ENCODE data around the gene NIN.

Gene NIN

DNA sequence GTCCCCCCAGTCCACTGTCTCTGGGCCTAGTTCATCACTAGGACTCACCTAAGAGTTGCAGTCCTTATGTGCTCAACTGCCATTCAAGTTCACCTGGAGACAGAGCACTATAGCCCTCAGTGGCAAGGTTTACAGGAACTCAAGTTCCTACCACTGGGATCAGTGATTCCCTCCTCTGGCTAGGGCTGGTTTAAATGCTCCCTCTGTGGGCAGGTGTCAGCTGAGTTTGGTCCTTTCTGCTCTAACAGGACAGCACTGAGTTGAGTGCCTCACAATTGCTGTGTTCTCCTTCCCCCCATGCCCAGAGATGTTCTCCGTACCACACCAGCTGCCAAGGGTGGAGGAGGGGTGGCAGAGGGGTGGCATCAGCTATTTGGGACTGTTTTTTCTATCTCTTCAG is 142.1 kb downstream of the NIN start:
- TF ChIP-seq GATA1 (IDR thresholded peaks at IDR 0.05; ENCODE audit: low read depth, low read length) (no peak), POLR2A (IDR thresholded peaks at IDR 0.05; ENCODE audit: low read length) (no peak)
- DNase-seq = peak in 1 of 2 experiments; percentile 10

DNA sequence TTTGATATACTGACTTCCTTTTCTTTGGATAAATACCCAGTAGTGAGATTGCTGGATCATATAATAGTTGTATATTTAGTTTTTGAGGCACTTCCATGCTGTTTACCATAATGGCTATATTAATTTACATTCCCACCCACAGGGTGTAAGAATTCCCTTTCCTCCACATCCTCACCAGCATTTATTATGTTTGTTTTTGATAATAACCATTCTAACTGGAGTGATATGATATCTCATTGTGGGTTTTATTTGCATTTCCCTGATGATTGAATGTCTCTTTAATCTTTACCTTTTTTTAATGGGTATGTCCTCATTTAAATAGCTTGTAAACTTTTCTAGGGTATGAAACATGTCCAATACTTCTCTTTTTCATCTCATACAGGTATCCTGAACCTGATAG is 151.3 kb downstream of the NIN start:
- DNase-seq = no peak
- no peak for TF ChIP-seq GATA1 (IDR thresholded peaks at IDR 0.05; ENCODE audit: low read depth, low read length)
- no peak for TF ChIP-seq POLR2A (IDR thresholded peaks at IDR 0.05; ENCODE audit: low read length)

DNA sequence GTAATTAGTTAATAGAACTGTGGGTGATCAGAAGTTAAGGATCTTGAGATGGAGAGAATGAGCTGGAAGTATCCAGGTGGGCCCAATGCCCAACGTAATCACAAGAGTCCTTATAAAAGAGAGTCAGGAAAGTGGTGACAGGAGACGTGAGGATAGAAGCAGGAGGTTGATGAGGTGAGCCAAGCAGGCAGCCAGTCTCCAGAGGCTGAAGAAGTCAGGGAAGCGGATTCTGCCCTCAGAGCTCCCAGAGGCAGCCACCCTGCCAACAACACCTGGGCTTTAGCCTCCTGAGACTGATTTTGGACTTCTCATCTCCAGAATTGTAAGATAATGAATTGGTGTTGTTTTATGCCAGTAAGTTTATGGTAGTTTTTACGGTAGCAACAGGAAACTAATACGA is 152.8 kb downstream of the NIN start:
- no peak for TF ChIP-seq POLR2A (IDR thresholded peaks at IDR 0.05; ENCODE audit: low read length)
- no peak for TF ChIP-seq GATA1 (IDR thresholded peaks at IDR 0.05; ENCODE audit: low read depth, low read length)
- DNase-seq = no peak

DNA sequence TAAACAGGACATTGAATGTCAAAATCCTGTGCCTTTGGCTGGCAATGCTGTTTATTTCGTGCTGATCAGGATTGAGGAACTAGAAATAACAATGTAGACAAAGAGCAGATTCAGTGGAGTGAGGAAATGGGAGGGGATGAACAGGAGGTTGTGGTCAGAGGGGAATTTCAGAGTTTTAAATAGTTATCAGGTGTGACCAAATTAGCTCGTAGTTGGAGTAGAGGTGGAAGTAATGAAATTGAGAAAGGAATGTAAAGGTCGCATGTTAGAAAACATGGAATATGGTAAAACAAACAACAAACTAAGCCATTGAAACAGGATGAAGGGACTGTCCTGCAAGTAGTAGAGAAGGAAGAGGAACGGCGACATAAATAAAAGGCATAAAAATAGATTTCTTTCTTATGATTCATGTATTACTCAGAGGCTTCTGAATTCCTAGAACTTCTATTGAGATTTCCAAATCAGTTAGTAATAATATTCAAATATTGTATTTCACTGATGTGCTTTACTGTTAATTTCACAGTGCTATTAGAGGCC is 153.4 kb downstream of the NIN start:
- TF ChIP-seq GATA1 (IDR thresholded peaks at IDR 0.05; ENCODE audit: low read depth, low read length) (no peak), POLR2A (IDR thresholded peaks at IDR 0.05; ENCODE audit: low read length) (no peak)
- DNase-seq = no peak

DNA sequence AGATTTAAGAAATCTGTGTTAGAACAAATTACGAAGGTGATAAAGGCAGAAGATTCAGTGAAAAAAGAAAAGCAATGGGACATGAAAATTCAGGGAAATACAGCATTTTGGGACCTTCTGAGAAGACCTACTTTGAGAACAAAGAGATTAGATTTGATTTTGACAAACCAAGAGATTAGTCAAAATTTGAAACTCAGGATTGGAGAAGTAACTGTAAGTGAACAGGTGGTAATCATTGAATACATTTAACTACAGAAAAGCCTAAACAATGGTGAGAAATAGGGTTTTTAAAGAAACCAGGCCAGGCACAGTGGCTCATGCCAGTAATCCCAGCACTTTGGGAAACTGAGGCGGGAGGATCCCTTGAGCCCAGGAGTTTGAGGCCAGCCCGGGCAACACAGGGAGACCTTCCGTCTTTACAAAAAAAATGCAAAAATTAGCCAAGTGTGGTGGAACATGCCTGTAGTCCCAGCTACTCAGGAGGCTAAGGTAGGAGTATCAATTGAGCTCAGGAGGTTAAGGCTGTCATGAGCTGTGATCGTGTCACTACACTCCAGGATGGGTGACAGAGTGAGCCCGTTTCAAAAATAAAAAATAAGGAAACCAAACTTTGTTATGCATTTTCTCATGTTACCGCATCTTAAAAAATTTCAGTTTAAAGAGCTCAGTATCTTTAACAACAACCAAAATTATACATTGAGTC is 154.0 kb downstream of the NIN start:
- TF ChIP-seq GATA1 (IDR thresholded peaks at IDR 0.05; ENCODE audit: low read depth, low read length) = no peak
- TF ChIP-seq POLR2A (IDR thresholded peaks at IDR 0.05; ENCODE audit: low read length) = no peak
- DNase-seq = no peak

DNA sequence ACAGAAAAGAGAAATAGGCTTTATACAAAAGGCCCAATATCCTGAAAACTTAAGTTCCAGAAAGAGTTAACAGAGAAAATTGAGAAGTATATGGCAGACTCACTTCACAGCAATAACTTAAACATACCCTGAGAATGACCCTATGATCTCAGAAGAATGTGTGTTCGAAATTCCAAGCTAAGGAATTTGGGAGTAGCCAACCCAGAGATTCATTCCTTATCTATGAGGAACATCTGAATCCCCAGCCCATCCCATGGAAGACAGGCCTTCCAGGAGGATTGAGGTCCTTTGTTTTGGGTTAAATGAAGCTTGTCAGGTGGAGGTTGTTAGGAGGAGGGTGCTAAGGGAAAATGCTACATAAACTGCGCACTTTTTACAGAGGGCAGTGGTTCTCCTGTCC is 155.4 kb downstream of the NIN start:
- DNase-seq = no peak

DNA sequence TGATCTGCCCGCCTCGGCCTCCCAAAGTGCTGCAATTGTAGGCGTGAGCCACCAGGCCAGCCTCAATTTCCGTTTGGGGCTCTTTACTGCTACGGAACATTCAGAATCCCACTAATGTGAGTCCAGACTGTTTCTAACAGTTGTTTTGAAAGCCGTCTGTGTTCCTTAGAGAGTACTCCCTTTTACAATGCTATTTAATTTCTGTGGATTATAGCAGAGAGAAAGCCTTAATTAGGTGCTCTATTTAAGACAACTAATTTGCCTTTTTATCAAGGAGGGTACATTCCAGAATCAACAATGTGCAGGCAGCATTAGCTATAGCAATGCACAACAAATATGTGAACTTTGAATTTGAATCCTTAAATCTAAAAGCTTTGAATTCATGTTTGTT is 160.1 kb downstream of the NIN start:
- DNase-seq = no peak
- TF ChIP-seq GATA1 (IDR thresholded peaks at IDR 0.05; ENCODE audit: low read depth, low read length) = no peak

More for the DNA sequence above, 155.4 kb downstream of the NIN start:
- TF ChIP-seq GATA1 (IDR thresholded peaks at IDR 0.05; ENCODE audit: low read depth, low read length) (no peak), POLR2A (IDR thresholded peaks at IDR 0.05; ENCODE audit: low read length) (no peak)

DNA sequence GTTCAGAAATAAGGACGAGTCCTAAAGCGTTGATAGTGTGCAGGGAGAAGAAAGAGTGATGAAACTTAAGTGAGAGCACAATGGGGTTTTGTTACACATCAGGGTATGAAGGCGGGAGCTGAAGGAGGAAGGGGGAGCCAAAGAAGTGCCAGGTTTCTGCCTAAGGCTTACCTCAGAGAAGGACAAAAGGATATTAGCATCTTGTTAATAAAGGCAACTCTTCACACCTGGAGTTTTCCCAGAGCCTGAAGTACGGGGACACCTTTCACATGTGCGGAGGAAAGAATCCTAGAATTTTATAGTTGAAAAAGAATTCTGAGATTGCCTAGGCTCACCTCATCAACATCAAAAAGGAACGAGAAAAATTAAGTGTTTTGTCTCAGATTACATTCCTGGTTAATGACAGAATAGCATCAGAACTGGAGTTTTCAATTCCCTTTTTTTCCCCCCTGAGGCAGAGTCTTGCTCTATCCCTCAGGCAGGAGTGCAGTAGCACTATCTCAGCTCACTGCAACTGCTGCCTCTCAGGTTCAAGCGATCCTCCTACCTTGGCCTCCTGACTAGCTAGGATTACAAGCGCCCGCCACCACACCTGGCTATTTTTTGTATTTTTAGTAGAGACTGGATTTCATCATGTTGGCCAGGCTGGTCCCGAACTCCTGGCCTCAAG is 160.6 kb downstream of the NIN start:
- no peak for DNase-seq

More for the DNA sequence above, 160.6 kb downstream of the NIN start:
- TF ChIP-seq POLR2A (IDR thresholded peaks at IDR 0.05; ENCODE audit: low read length) (no peak), GATA1 (IDR thresholded peaks at IDR 0.05; ENCODE audit: low read depth, low read length) (no peak)

All from erythroblast (primary cell).